Hepatocyte (in vitro differentiated cells): ENCODE results near the gene NRXN2. TPM values are rescaled to one million over a fixed set of nuclear protein-coding genes. Genes with fewer than 3 reads are reported as not detected.

Experiments
- DNase-seq: peaks from one replicate; pipeline ENCODE4 v3.0.0-alpha.2; 2016; ENCODE audit warnings: low spot score
- H2AFZ ChIP-seq: fragments of 200-600 bp; sonication (generic); 2 replicates; pipeline ENCODE4 v1.6.0; 2016; ENCODE audit warnings: antibody characterized with exemption, mild to moderate bottlenecking
- H3K27ac ChIP-seq: fragments of 200-600 bp; sonication (generic); 2 replicates; pipeline ENCODE4 v1.5.1; 2016; ENCODE audit warnings: mild to moderate bottlenecking
- H3K27me3 ChIP-seq: fragments of 200-600 bp; sonication (generic); 2 replicates; pipeline ENCODE4 v1.6.1; 2016
- H3K36me3 ChIP-seq: fragments of 200-600 bp; sonication (generic); replicated peaks from 2 replicates; pipeline ENCODE4 v1.5.1; 2016; ENCODE audit warnings: low read depth; ENCODE audit not compliant: insufficient read depth
- H3K4me1 ChIP-seq: fragments of 200-600 bp; sonication (generic); 2 replicates; pipeline ENCODE4 v1.5.1; 2016; ENCODE audit warnings: mild to moderate bottlenecking, moderate library complexity; ENCODE audit not compliant: insufficient read depth
- H3K4me2 ChIP-seq: fragments of 200-600 bp; sonication (generic); 2 replicates; pipeline ENCODE4 v1.6.0; 2016
- H3K4me3 ChIP-seq: fragments of 200-600 bp; sonication (generic); 2 replicates; pipeline ENCODE4 v1.5.1; 2016; ENCODE audit warnings: mild to moderate bottlenecking
- H3K79me2 ChIP-seq: fragments of 200-600 bp; sonication (generic); 2 replicates; pipeline ENCODE4 v1.6.0; 2017; ENCODE audit warnings: mild to moderate bottlenecking
- H3K9me2 ChIP-seq: fragments of 200-600 bp; sonication (generic); replicated peaks from 2 replicates; pipeline ENCODE4 v1.6.0; 2017; ENCODE audit warnings: mild to moderate bottlenecking; ENCODE audit not compliant: insufficient read depth
- H3K9me3 ChIP-seq: fragments of 200-600 bp; sonication (generic); 2 replicates; pipeline ENCODE4 v1.5.1; 2016; ENCODE audit warnings: low read depth, mild to moderate bottlenecking
- H4K20me1 ChIP-seq: fragments of 200-600 bp; sonication (generic); 2 replicates; pipeline ENCODE4 v1.6.0; 2016; ENCODE audit warnings: mild to moderate bottlenecking; ENCODE audit not compliant: insufficient read depth, poor library complexity, severe bottlenecking
- EZH2 ChIP-seq: fragments of 200-600 bp; sonication (generic); IDR thresholded peaks from 2 replicates; pipeline ENCODE4 v1.6.1; 2016; ENCODE audit warnings: antibody characterized with exemption, mild to moderate bottlenecking, borderline replicate concordance
- EZH2phosphoT487 ChIP-seq: fragments of 200-600 bp; sonication (generic); IDR thresholded peaks from one replicate; pipeline ENCODE4 v1.6.1; 2018; ENCODE audit warnings: antibody characterized with exemption, mild to moderate bottlenecking, low read depth, moderate library complexity; ENCODE audit not compliant: unreplicated experiment, severe bottlenecking
- WGBS: methylation state at CpG from one replicate; pipeline ENCODE4 v1.1.6; 2016; ENCODE audit warnings: low lambda C conversion rate; ENCODE audit errors: missing lambda C conversion rate; 5-methylcytosine and 5-hydroxymethylcytosine counted together
- polyA plus RNA-seq: library from polyadenylated mRNA; unstranded; fragments of >200 nt; fragmentation: Nextera tagmentation; extraction: Ambion mirVana; gene quantifications from 2 replicates; pipeline ENCODE4 v1.2.1, GENCODE V29; 2016
- total RNA-seq: library from RNA; depleted of rRNA; stranded (reverse); fragments of >200 nt; gene quantifications from 2 replicates; pipeline ENCODE4 v1.2.3, GENCODE V29; 2014
- TF ChIP-seq, protein P1 (sequence below): fragments of 200-600 bp; sonication (generic); IDR thresholded peaks from 2 replicates; pipeline ENCODE4 v1.5.1; 2016; ENCODE audit warnings: antibody characterized with exemption, mild to moderate bottlenecking; ENCODE audit not compliant: poor library complexity

Gene NRXN2
- total and polyA plus RNA-seq, 2 experiments from 2014 or later, result 0.83 to 1.7 TPM

DNA sequence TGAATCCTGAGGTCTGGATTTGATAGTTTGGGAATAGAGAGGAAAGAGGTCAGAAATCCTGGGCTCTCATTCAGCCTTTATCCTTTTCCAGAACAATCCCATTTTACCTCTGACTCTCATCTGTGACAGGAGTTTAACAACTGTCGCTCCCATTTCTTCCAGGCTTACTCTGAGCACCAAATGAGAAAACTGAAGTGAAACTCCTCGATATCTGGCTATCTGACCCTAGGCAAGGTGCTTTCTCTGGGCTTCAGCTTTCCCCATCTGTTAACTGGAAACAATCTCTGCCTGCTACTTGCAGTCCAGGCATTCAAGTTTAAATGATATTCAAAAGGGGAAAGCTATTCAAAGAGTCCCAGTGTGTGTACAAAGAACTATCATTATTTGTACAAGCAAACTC lies 50.1 kb downstream of the NRXN2 start:
- Histone ChIP-seq H4K20me1 (no peaks in the 10 kb centered on the region), H3K9me3 (no peaks in the 10 kb centered on the region), H3K36me3 (no peaks in the 10 kb centered on the region), H2AFZ (no peak overlapping the region), H3K27me3 (peaks cover 51% of the 10 kb centered on the region), H3K9me2 (no peaks in the 10 kb centered on the region), H3K4me1 (no peaks in the 10 kb centered on the region), H3K4me3 (no peak overlapping the region), H3K4me2 (no peak overlapping the region), H3K79me2 (no peaks in the 10 kb centered on the region), H3K27ac (no peak overlapping the region)
- no peak for DNase-seq
- WGBS, result 75% methylated on average over 2 of the region's 2 CpGs
- TF ChIP-seq, protein P1, sequence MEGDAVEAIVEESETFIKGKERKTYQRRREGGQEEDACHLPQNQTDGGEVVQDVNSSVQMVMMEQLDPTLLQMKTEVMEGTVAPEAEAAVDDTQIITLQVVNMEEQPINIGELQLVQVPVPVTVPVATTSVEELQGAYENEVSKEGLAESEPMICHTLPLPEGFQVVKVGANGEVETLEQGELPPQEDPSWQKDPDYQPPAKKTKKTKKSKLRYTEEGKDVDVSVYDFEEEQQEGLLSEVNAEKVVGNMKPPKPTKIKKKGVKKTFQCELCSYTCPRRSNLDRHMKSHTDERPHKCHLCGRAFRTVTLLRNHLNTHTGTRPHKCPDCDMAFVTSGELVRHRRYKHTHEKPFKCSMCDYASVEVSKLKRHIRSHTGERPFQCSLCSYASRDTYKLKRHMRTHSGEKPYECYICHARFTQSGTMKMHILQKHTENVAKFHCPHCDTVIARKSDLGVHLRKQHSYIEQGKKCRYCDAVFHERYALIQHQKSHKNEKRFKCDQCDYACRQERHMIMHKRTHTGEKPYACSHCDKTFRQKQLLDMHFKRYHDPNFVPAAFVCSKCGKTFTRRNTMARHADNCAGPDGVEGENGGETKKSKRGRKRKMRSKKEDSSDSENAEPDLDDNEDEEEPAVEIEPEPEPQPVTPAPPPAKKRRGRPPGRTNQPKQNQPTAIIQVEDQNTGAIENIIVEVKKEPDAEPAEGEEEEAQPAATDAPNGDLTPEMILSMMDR, result no peak
- TF ChIP-seq EZH2 (no peak), EZH2phosphoT487 (no peak)

DNA sequence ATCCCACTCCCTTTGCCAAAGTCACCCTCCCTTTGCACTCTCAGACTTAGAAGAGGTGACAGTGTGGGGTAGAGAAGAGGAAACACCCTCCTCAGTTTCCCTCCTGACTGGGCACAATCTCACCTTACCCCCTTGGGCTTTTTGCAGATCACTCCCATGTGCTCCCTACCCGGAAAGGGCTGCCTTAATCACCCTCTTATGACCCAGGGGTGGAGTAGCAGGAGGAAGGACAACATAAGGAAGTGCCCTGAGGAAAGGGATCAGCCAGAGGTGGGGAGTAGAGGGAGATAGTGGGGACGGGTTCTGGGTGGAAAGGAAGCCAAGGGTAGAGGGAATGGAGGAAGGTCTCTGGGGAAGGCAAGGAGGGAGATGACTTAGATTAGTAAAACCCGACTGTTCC lies 52.0 kb downstream of the NRXN2 start:
- DNase-seq, result no peak

DNA sequence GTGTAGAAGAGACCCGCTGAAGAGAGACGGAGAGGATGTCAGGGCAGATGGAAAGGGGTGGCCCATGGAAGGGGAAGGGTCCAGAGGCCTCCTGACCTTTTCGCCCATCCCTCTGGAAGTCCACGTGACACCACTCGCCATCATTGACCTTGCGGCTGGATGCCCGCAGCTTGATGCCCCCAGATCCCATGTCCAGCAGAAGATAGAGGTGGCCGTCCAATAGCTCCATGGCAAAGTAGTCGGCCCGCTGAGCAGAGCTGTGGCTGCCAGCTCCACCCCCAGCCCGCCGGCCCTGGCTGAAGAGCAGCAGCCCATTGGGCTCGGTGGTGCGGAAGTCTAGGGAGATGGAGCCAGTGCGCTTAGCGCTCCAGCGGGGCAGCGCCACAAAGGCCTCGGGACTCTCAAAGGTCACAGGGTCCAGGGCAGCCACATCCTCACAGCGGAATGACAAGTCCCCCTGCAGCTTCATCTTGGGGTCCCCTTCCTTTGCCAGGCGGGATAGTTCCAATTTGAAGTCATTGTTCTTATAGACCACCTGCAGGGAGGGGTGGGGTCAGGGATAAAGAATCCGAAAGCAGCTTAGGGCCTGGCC lies 55.7 kb downstream of the NRXN2 start:
- no peaks in the 10 kb centered on the region for H3K9me2 ChIP-seq
- H3K4me2 ChIP-seq, result no peak overlapping the region
- H2AFZ ChIP-seq, result no peak overlapping the region
- DNase-seq, result no peak
- peaks cover 14% of the 10 kb centered on the region for H3K27me3 ChIP-seq
- H3K9me3 ChIP-seq, result no peaks in the 10 kb centered on the region
- 95% methylated on average over 22 of the region's 22 CpGs for WGBS
- H3K4me3 ChIP-seq, result no peak overlapping the region
- no peaks in the 10 kb centered on the region for H4K20me1 ChIP-seq
- no peaks in the 10 kb centered on the region for H3K79me2 ChIP-seq
- H3K36me3 ChIP-seq, result no peaks in the 10 kb centered on the region
- H3K27ac ChIP-seq, result no peak overlapping the region
- no peak for TF ChIP-seq EZH2
- no peak for TF ChIP-seq EZH2phosphoT487
- TF ChIP-seq, protein P1, result no peak
- H3K4me1 ChIP-seq, result no peaks in the 10 kb centered on the region

More for the DNA sequence above, 52.0 kb downstream of the NRXN2 start:
- TF ChIP-seq EZH2 (no peak), EZH2phosphoT487 (no peak)
- TF ChIP-seq, protein P1, result no peak
- Histone ChIP-seq H3K9me2 (no peaks in the 10 kb centered on the region), H4K20me1 (no peaks in the 10 kb centered on the region), H3K27me3 (peaks cover 32% of the 10 kb centered on the region), H3K36me3 (no peaks in the 10 kb centered on the region), H3K4me3 (no peak overlapping the region), H3K79me2 (no peaks in the 10 kb centered on the region), H3K9me3 (no peaks in the 10 kb centered on the region), H3K4me2 (no peak overlapping the region), H3K4me1 (no peaks in the 10 kb centered on the region), H3K27ac (no peak overlapping the region), H2AFZ (no peak overlapping the region)
- 53% methylated on average over 3 of the region's 3 CpGs for WGBS
